ENCODE data around the gene SERTAD4.

Gene SERTAD4

GRCh38 chr1:210231846-210232510 is 618 bp upstream of the SERTAD4 start:
- no peak for FAIRE-seq
- DNase-seq (ENCODE audit: extremely low spot score, insufficient read length, low read depth), result no peak

DNA sequence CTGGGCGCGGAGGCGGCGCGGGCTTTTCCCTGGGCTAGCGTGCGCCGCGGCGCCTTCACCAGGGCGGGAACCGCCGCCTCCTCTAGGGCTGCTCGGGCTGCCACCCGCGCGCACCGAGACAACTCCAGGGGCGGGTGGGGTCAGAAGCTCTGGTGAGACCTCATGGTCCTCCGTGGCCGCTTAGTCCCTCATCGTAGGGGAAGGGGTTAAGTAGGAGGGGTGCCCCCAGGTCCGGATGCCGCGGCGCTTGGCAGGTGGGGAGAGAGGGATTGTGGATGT is 559 bp downstream of the SERTAD4 start:
- FAIRE-seq (no peak), DNase-seq (ENCODE audit: extremely low spot score, insufficient read length, low read depth) (no peak)

DNA sequence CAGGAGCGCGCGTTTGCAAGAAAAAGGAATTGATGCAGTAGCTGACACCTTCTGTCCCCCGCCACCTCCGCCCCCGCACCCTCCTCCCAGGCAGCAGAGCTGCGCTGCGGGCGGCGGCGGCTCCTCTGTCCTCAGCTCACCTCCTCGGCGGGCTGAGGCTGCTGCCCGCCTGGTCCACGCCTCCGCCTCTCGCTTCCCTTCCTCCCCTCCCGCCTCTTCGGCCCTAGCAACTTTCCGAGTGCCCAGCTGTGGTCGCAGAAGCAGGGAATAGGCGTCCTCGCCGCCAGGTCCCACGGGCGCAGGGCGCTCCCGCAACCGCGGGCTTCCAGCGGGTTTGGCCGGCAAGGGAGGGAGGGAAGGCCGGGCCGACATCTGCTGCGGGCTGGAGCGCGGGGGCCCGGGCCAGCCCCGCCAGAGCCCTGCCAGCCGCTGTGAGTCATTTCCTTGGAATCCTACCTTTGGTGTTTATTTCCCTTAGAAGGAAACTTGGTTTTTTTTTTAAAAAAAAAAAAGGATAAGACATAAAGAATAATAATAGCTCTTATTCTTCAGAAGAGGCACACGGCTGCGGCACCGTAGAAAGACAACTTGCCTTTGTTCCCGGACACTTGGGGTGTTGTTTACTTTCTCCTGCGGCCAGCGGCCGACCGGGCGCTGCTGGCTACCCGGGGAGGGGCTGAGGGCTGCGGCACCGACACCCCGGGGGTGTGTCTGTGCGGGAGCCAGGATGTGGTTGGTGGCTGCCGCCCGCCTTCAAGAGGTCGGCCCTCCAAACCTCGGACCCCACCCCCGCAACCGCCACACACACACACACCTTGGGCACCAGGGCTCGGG is 1.1 kb downstream of the SERTAD4 start:
- FAIRE-seq, result no peak
- DNase-seq (ENCODE audit: extremely low spot score, insufficient read length, low read depth), result no peak

DNA sequence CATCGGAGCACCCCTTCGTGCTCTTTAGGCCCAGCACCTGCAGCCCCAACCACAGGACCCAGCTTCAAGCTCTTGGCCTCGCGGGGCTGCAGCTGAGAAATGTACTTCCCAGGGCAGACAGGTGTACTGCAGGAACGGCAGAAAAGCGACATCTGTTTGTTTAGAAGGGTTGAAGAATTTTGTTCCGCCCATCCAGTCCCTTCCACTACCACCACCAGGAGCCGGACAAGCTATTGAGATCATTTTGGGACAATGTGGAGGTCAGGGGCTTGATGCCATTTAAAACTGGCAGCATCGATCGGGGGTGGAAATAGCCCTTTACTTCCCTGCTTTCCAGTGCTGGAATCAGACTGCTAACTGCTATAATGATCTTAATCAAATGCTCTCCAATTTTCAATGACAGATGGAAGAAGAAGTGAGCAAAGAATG is 1.7 kb downstream of the SERTAD4 start:
- FAIRE-seq (no peak), DNase-seq (ENCODE audit: extremely low spot score, insufficient read length, low read depth) (no peak)

GRCh38 chr1:210235363-210236053 is 2.9 kb downstream of the SERTAD4 start:
- no peak for FAIRE-seq

DNA sequence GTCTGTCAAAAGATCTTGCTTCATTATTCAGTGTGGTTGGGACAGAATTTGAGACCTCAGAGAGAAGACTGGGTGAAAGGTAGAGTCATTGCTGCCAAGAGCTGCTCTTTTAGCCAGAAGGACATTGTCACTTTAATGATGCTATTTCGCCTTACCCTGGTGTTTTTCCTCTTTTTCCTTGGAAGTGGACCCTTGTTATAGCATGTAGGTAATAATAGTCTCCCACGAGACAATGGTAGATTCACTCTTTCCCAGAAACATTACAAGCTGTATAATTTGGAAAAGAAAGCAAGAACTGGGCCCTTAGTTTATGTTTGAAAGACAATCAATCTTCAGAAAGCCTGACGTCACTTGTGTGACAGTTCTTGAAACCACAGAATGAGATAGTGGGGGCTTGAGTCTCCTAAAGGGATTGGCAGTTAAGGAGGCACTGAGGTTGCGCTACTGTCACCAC is 3.8 kb downstream of the SERTAD4 start:
- FAIRE-seq (no peak), DNase-seq (ENCODE audit: extremely low spot score, insufficient read length, low read depth) (no peak)

More at GRCh38 chr1:210235363-210236053, 2.9 kb downstream of the SERTAD4 start:
- DNase-seq (ENCODE audit: extremely low spot score, insufficient read length, low read depth), result no peak

GRCh38 chr1:210236840-210237409 is 4.3 kb downstream of the SERTAD4 start:
- FAIRE-seq, result no peak
- DNase-seq (ENCODE audit: extremely low spot score, insufficient read length, low read depth), result no peak

GRCh38 chr1:210237479-210237878 is 4.9 kb downstream of the SERTAD4 start:
- no peak for DNase-seq (ENCODE audit: extremely low spot score, insufficient read length, low read depth)
- no peak for FAIRE-seq

DNA sequence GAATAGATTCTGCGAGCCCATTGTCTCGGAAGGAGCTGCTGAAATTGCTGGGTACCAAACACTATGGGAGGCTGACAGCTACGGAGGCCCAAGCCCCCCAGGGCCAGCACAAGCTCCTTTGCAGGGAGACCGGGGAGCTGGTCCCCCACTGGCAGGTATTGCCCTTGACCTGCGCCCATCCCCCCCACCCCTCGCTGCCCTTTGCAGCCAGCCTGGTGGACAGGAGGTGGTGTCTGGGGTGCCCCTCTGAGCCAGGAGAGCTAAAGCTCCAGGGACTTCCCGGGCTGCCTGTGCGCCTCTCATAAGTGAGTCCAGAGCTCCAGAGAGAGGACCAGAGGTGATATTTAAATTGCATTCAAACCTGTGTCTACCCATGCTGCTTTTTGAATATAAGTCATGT is 5.4 kb downstream of the SERTAD4 start:
- FAIRE-seq (no peak), DNase-seq (ENCODE audit: extremely low spot score, insufficient read length, low read depth) (no peak)

DNA sequence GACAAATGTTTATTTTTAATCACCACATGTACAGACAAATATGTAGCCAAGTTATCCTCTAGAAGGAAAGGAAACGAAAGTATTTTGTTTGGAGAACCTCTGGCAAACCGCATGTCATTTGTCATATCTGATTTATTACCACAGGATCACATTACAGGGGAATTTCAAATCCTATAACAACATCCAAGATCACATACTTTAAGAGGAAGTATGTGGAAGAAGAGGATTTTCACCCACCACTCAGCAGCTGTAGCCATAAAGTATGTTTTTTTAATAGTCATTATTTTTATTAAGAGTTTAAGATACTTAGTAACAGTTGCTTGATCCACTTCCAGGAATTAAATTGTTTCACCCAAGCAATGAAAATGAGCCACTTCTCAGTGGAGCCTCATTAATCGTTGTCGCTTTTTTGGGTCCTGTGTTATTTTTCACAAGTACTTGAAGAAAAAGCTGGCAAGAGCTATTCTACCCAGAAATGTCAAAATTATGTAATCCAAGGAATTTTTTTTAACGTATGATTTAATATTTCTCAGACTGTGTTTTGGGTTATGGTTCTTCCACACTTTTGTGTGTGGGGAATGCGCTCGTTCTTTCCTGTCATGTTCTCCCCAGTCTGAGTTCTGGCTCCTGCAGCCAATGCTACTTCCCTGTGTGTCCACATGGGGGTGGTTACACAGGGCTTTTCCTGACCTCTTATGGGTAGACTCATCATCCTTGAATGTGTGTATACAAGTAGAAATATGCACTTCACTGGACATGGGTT is 6.9 kb downstream of the SERTAD4 start:
- FAIRE-seq (no peak), DNase-seq (ENCODE audit: extremely low spot score, insufficient read length, low read depth) (no peak)

GRCh38 chr1:210241121-210241520 is 8.5 kb downstream of the SERTAD4 start:
- FAIRE-seq (no peak), DNase-seq (ENCODE audit: extremely low spot score, insufficient read length, low read depth) (no peak)

- no peak for FAIRE-seq
- no peak for DNase-seq (ENCODE audit: extremely low spot score, insufficient read length, low read depth)
Observed at GRCh38 chr1:210244746-210245367, 12.3 kb downstream of the SERTAD4 start.

GRCh38 chr1:210246447-210246846 is 13.9 kb downstream of the SERTAD4 start:
- FAIRE-seq (no peak), DNase-seq (ENCODE audit: extremely low spot score, insufficient read length, low read depth) (no peak)

- FAIRE-seq, result no peak
- no peak for DNase-seq (ENCODE audit: extremely low spot score, insufficient read length, low read depth)
Observed at GRCh38 chr1:210248341-210248740, 15.7 kb downstream of the SERTAD4 start.

DNA sequence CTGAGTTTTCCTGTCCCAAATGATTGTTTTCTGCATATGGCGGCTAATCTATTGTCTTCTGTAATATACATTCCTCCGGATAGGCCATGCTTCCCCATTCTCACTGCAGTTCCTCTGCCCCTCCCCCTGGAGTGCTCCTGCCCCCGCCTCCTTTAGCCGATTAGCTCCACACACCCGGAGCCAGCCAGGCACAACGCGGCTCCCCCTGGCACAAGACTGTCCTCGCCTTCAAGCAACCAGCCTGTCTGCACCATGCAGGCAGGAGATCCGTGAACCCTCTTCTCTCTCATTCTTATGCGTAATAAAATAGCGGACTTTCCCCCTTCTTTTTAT is 18.0 kb downstream of the SERTAD4 start:
- FAIRE-seq, result no peak
- DNase-seq (ENCODE audit: extremely low spot score, insufficient read length, low read depth), result no peak

DNA sequence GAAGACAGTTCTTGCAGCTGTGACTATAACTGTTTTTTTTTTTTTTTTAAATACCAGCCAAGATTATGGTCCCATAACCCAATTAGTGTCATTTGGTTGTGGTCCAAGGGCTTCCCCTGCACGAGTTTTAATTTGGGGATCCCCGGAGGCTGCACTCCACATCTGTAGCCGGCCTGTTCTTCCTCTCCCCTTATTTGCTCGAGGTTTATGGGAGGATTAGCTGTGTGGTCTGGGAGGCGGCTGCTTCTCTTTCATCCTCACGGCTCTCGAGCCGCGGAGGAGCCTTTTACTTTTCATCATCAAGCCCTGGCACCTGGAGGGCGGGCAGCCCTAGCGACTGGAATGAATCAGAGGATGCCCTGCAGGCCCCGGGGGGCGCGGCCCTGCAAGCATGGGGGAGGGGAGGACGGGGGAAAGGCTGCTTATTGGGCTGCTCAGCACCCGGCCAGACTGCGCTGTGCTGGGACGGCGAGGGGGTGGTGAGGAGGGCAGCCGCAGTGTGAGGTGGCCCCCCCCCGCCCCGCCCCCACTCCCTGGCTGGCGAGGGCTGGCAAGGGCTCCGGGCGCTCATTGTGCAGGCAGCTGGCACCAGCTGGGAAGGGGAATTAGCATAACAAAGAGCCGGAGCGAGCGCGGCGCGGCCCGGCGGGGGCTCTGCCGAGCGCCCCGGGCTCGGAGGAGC is 18.5 kb downstream of the SERTAD4 start:
- FAIRE-seq (no peak), DNase-seq (ENCODE audit: extremely low spot score, insufficient read length, low read depth) (no peak)

GRCh38 chr1:210251680-210252490 is 19.3 kb downstream of the SERTAD4 start:
- FAIRE-seq, result no peak
- DNase-seq (ENCODE audit: extremely low spot score, insufficient read length, low read depth), result no peak

DNA sequence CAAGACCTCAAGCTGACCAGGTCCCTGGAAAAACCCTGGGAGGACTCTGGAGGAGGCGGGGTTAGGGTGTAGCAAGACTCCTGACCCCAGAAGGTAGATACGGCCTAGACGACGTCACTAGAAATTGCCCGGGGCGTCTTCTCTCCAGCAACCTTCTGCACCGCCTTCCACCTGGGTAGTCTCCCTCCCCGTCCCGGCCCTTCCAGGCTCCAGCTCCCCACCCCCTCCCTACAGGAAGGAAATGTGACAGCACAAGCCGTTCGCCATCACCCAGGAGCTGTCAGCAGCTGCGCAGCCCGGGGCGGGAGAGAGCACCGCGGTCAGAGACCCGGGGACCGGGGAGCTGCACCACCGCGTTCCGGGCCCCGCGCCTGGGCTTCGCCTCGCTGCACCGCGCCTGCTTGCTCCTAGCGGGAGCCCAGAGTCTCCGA is 20.0 kb downstream of the SERTAD4 start:
- no peak for DNase-seq (ENCODE audit: extremely low spot score, insufficient read length, low read depth)
- no peak for FAIRE-seq
